Thyroid gland (tissue), 4 donors: Measurements from ENCODE around the gene TGFBRAP1.

Source experiments
- CTCF ChIP-seq, 6 experiments: fragments of 200-600 bp in 3 of 6; fragments of 450-650 bp in 3 of 6; sonication (generic) in 3 of 6; IDR thresholded peaks; one replicate each; pipeline ENCODE4 v1.5.1; 2016 to 2019; ENCODE audit warnings: antibody characterized with exemption in 6 of 6, mild to moderate bottlenecking in 2 of 6, inconsistent platforms in 1 of 6, moderate library complexity in 1 of 6
- POLR2A ChIP-seq, 2 donors: fragments of 450-650 bp; IDR thresholded peaks; one replicate each; pipeline ENCODE4 v1.6.1; 2017; ENCODE audit warnings: antibody characterized with exemption in 2 of 2, mild to moderate bottlenecking in 2 of 2, moderate library complexity in 1 of 2

DNA sequence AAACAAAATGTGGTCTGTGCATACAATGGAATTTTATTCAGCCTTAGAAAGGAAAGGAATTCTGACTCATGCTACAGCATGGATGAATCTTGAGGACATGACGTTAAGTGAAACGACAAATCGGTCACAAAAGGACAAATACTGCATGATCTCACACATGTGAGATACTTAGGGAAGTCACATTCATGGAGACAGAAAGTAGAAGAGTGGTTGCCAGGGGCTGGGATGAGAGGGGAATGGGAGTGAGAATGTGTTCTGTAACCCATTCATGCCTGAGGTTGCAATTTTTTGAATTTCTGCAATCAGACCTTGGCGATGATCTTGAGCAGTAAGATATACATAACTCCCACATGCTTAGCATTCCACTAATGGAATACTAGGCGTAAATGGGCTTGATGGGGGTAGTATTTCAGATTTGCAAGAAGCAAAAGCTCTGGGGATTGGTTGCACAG, 47.3 kb upstream of the TGFBRAP1 start:
- TF ChIP-seq CTCF (IDR thresholded peaks at IDR 0.05): no peak
- no peak for TF ChIP-seq POLR2A (IDR thresholded peaks at IDR 0.05)
